Thyroid gland (tissue), 4 donors: ENCODE measurements around the gene SFXN2.

Experiments
- POLR2A ChIP-seq, 2 donors: fragments of 450-650 bp; IDR thresholded peaks; one replicate each; pipeline ENCODE4 v1.6.1; 2017; ENCODE audit warnings: antibody characterized with exemption in 2 of 2, mild to moderate bottlenecking in 2 of 2, moderate library complexity in 1 of 2
- TF ChIP-seq, protein P1 (sequence below), 6 experiments: fragments of 200-600 bp in 3 of 6; fragments of 450-650 bp in 3 of 6; sonication (generic) in 3 of 6; IDR thresholded peaks; one replicate each; pipeline ENCODE4 v1.5.1; 2016 to 2019; ENCODE audit warnings: antibody characterized with exemption in 6 of 6, mild to moderate bottlenecking in 2 of 6, inconsistent platforms in 1 of 6, moderate library complexity in 1 of 6

DNA sequence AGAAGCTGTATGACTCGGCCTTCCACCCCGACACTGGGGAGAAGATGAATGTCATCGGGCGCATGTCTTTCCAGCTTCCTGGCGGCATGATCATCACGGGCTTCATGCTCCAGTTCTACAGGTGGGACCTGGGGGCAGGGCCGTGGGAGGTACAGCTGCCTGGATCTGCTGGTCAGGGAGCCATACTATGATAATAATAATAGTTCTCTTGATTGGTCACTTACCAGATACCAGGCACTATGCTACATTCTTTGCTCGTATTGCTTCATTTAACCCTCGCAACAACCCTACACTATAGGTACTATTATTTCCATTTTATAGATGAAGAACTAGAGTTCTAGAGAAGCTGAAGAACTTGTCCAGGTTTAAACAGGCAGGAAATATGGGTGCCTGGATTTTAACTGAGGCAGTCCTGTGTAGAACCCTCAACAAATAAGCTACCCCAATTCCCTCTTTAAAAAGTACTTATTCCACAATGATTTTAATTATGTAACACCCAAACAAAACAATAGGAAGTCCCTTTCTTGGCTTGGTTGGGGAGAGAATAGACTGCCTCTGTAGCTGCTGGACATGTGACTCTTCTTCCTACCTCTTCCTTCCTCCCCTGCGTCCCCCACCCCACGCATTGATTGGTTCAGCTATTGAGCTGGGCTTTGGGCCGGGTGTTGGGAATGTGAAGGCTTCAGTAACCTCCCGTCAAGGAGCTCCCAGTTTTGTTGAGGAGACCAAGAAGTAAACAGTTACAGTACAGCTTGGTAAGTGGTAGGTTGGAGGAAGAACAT, 12.8 kb downstream of the SFXN2 start:
- TF ChIP-seq, protein P1, sequence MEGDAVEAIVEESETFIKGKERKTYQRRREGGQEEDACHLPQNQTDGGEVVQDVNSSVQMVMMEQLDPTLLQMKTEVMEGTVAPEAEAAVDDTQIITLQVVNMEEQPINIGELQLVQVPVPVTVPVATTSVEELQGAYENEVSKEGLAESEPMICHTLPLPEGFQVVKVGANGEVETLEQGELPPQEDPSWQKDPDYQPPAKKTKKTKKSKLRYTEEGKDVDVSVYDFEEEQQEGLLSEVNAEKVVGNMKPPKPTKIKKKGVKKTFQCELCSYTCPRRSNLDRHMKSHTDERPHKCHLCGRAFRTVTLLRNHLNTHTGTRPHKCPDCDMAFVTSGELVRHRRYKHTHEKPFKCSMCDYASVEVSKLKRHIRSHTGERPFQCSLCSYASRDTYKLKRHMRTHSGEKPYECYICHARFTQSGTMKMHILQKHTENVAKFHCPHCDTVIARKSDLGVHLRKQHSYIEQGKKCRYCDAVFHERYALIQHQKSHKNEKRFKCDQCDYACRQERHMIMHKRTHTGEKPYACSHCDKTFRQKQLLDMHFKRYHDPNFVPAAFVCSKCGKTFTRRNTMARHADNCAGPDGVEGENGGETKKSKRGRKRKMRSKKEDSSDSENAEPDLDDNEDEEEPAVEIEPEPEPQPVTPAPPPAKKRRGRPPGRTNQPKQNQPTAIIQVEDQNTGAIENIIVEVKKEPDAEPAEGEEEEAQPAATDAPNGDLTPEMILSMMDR (IDR thresholded peaks at IDR 0.05): no peak
- no peak for TF ChIP-seq POLR2A (IDR thresholded peaks at IDR 0.05)
